22Rv1 (cell line): Measurements from ENCODE around the gene TRHDE.

ENCODE experiments used
- ZFX ChIP-seq: fragments of 450-650 bp; IDR thresholded peaks from 2 replicates; pipeline ENCODE4 v1.6.1; 2017; ENCODE audit warnings: antibody characterized with exemption, borderline replicate concordance
- TF ChIP-seq, protein P1 (sequence below): fragments of 450-650 bp; IDR thresholded peaks from 2 replicates; pipeline ENCODE4 v1.5.1; 2017; ENCODE audit warnings: mild to moderate bottlenecking

GRCh38 chr12:72285861-72286260 lies 13.7 kb downstream of the TRHDE start:
- TF ChIP-seq, protein P1, sequence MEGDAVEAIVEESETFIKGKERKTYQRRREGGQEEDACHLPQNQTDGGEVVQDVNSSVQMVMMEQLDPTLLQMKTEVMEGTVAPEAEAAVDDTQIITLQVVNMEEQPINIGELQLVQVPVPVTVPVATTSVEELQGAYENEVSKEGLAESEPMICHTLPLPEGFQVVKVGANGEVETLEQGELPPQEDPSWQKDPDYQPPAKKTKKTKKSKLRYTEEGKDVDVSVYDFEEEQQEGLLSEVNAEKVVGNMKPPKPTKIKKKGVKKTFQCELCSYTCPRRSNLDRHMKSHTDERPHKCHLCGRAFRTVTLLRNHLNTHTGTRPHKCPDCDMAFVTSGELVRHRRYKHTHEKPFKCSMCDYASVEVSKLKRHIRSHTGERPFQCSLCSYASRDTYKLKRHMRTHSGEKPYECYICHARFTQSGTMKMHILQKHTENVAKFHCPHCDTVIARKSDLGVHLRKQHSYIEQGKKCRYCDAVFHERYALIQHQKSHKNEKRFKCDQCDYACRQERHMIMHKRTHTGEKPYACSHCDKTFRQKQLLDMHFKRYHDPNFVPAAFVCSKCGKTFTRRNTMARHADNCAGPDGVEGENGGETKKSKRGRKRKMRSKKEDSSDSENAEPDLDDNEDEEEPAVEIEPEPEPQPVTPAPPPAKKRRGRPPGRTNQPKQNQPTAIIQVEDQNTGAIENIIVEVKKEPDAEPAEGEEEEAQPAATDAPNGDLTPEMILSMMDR = no peak
- no peak for TF ChIP-seq ZFX
